ENCODE measurements around the gene CD6.
"Not testable (repeated sequence)": the region's sequence is repeated elsewhere in the genome, so short reads cannot be mapped to it uniquely, and the experiment has no call there.

CD6 gene

DNA sequence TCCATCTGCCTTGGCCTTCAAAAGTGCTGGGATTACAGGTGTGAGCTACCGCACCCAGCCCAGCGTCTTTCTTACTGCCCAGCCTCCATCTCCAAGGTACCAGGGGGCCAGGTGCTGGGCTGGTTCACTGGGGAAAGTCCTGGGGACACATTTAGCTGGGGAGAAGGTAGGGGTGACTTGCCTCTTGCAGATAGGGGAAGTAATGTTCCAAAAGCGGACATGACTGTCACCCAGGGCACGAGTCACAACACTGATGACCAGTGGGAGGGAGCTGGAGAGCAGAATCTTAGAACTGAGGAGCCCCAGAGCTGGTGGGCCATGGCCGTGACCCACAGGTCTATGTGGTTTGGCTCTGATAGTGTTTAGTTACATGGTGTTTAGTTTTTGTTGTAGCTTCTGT is 17.1 kb upstream of the CD6 start:
- no peak for DNase-seq

DNA sequence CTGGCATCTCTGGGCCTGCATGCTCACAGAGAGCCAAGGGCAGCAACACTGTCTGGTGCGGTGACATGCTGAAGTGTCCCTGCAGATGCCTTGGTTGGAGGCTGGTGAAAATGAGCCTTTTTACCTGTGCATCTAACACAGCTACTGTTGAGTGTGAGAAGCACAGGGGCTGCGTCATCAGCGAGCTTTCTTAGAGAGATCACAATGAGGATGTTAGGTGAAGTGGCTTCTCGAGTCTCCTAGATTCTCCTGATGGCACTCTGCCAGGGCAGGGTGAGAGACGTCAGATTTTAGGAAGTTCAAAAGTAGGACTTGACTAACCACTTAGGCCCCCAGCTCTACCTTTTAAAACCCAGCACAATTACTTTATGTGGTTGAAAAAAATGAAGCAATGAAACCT is 15.9 kb upstream of the CD6 start:
- no peak for DNase-seq

DNA sequence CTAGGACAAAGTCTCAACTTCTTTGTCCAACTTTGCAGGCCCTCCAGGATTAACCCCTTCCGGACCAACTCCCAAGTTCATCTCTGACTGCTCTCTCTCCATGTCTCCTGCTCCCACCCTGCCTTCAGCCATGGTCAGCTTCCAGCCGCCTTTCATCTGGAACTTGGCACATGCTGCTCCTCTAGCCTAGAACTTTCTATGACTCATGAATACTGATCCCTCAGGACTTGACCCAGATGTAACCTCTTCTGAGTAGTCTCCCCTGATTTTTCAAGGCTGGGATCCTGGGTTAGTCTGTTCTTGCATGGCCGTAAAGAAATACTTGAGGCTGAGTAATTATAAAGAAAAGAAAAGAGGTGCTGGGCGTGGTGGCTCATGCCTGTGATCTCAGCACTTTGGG is 14.3 kb upstream of the CD6 start:
- DNase-seq, result no peak

DNA sequence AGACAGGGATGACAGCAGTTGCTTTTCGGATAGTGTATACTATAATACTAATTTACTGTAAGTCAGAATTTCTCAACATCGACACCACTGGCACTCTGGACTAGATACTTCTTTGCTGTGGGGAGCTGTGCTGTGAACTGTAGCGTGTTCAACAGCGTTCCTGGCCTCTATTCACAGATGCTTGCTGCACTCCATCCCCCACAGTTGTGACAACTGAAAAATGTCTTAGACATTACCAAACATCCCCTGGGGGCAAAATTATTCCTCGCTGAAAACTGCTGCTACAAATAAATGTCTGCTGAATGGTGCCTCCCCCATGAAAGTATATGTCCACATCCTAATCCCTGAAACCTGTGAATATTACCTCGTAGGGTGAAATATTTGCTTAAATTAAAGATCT is 12.0 kb upstream of the CD6 start:
- DNase-seq, result no peak

DNA sequence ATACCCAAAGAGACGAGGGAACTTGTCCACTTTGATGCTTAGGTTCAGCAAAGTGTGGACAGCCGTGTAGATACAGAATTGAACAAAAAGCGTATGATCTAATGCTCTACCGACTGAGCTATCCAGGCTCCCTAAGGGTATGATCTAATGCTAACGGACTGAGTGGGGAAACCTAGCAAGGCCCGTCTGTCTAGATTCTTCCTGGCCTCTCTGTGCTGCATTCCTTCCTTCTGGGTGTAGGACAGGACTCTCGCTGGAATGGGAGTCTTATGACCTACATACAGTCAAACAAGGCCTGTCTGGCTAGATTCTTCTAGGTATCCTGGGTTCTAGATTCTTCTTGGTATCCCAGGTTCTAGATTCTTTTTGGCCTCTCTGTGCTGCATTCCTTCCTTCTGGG is 11.1 kb upstream of the CD6 start:
- no peak for DNase-seq

DNA sequence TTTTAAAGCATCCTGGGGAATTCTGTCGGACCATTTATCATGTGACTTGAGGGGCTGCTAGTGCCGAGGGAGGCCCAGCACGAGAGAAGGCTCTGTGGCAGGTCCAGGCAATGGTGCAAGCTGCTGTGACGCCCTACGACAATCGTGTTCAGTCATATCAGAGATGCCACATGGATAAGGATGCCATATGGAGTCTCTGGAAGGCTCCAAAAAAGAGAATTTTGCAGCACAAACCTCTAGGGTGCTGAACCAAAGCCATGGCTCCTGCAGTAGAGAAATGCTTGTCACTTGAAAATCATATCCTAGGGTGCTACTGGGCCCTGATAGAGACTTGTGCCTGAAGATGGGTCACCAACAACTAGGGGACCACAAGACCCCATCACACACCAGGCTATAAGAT is 6.7 kb upstream of the CD6 start:
- no peak for DNase-seq

DNA sequence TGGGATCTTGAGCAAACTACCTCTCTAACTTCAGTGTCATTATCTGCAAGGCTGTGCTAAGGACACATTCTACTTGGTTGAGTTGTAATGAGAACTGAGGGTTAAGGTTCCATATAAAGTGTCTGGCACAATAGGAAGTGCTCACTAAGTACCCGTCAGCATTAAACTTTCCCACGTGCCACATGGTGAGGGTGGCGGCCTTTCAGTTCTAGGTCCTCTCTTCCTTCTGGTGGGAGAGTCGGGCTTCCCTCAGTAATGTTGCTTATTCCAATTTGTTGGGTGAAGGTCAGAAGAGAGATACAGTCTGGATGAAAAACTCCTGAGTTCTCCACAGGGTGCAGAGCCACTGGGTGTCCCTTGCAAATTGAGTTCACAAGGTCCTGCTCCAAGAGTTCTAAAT is 4.6 kb upstream of the CD6 start:
- no peak for DNase-seq

DNA sequence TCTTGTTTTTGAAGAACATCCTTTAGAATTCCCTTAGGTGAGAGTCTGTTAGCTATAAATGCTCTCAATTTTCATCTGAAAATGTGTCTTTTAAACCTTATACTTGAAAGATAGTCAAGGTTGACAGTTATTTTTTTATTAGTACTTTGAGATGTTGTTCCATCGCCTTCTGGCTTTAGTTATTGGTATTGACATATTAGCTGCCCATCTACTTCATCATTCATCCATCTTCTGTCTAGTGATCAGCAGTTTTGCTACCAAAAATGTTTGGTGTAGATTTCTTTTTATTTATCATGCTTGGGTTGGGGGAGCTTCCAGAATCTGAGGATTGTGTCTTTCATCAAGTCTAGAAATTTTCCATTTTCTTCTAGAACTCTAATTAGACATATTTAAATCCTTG is 3.3 kb upstream of the CD6 start:
- DNase-seq, result no peak

DNA sequence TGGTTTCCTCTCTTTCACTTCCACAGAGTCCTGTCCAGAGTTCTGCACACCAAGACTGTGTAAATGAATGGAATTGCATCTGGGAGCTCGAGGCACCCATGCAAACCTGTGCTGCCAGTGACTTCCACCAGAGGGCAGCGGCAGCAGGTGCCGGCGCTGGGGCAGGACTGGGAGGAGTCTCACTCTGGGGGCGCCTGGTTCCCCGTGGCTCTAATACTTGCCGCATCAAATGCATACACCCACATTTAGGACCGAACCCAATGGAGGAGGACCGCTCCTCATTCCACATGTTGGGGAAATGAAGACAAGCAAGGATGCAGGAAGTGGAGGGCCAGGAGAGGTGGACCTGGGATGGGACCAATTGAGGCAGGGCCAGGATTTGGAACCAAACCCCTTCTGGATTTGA is 1.1 kb upstream of the CD6 start:
- peak; percentile 84 for DNase-seq

DNA sequence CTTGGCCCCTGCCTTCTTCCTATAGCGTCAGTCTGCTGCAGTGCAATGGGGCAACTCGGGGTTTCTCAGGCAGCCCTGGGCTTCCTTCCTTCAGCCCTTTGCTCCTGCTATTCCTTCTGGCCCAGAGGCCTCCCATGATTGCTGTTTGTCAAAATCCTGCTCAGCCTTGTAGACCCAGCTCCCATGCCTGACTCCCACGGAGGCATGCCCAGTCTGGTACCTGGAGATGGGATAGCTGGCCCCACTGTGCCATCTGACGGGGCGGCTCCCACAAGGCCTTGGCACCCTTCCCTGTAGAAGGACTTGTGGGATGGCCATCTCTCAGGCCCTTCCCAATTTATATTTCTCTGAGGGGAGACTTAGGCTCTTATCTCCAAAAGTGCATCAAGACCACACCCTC is 590 bp upstream of the CD6 start:
- no peak for DNase-seq

DNA sequence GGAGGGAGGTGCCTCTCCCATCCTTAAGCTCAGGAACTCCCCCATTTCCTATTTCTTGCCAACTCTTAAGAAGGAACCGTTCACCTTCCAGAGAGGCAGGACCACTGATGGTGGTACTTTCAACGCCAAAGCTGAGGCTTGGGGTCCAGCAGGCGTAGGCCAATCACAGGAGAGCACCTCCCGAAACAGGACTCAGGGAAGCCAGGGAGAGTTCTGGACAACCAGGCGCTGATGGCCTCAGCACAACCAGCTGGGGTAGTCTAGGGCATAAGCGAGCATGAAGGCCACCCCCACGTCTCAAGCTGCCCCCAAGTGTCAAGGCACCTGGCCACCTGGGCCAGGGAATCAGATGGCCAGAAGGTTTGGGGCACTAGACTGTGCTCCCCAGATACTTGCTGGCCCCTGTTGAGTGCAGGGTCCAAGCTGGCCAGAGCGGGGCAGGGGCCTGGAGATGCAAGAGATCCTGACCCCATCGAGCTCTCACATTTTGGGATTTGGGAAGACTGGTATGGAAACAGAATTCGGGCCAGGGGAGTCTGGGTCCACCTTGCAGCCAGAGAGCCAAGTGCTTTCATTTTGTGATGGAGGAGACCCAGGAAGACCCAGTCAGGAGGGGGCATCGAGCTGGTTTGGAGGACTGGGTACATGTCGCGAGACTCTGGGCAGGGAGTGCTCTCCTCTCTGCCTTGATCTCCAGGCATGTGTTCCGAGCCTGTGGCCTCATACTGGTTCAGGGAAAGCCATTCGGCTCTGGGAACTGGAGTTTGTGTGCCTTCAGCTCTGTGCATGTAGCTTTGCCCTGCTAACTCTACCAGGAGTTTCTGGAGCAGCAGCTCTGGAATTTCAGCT is 926 bp downstream of the CD6 start:
- DNase-seq, result no peak

DNA sequence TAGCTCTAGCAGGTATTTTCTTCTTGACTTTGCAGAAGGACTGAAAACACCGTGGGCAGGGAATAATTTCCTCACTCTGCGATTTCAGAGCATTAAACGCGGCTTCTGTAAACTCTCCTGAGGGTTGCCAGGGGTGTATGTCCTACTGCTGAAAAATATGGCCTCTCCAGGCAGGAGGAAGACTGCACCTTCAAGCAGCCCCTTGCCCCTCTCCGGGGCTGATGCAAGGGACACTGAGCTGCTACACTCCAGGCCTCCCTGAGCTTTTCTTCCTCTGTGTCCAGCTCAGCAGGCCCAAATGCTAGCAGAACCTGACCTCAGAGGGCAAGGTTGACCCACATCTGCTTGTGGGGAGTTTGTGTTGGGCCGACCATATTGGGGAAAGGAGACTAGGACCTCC is 2.2 kb downstream of the CD6 start:
- DNase-seq, result no peak

DNA sequence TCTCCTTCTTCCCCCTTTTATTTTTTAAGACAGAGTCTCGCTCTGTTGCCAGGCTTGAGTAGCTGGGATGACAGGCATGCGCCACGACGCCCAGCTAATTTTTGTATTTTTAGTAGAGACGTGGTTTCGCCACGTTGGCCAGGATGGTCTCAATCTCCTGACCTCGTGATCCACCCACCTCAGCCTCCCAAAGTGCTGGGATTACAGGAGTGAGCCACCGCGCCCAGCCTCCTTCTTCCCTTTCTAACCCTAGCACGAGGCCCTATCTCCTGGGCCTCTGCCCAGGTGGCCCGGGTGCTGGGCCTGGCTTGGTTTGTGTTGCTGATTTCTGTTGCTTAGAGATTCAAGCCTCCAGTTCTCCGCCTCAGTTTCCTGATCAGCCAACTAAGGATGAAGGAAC is 2.8 kb downstream of the CD6 start:
- DNase-seq, result not testable (repeated sequence)

DNA sequence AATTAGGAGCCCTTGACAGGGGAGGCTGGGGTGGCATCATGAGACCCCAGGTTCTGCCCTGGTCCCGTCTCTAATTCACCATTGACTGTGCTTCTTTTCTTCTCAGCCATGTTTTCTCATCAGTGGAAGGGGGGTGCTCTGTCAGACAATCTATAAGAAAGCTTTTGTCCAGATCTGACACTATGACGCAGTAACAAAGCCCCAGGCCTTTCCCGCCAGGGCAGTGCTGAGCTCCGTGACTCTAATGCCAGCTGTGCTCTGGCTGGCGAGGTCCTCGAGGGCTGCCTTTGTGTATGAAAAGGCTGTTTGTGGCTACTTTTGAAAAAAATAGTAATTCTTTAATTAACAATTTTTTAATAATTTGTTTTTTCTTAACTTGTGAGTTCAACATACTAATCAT is 3.2 kb downstream of the CD6 start:
- no peak for DNase-seq

DNA sequence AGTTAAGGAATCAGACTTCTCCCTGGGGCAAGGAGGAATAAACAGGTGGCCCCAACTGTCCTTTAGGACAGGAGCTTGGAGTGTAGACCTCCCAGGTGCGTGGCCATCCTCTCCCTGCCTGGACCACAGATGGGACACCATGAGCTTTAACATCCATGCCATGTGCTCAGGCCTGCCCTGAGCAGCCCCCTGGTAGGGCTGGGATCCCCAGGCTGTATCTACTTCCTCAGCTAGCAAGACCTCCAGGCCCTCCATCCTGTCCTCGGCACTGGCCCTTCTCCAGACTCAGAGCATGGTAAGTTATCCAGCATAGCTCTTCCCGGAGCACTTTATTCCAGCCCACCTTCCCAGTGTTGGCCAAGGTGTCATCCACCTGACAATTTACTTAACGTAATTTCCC is 5.7 kb downstream of the CD6 start:
- DNase-seq, result no peak

DNA sequence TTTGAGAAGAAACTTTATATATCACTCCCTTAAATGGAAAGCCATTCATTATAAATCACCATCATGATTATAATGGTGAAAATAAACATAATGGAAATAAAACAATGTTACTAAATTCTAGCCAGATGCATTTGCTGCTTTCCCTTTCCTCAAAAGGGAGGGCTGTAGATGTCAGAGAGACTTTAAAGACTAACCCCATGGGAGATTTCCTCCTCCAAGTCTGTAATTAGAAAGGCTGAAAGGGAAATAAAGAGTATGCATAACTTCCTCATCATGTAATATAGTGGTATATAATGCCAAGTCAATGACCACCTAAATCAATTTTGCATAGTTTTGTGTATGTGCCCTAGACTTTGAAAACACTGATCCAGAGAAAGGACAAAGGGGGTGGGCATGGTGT is 6.4 kb downstream of the CD6 start:
- DNase-seq, result no peak

DNA sequence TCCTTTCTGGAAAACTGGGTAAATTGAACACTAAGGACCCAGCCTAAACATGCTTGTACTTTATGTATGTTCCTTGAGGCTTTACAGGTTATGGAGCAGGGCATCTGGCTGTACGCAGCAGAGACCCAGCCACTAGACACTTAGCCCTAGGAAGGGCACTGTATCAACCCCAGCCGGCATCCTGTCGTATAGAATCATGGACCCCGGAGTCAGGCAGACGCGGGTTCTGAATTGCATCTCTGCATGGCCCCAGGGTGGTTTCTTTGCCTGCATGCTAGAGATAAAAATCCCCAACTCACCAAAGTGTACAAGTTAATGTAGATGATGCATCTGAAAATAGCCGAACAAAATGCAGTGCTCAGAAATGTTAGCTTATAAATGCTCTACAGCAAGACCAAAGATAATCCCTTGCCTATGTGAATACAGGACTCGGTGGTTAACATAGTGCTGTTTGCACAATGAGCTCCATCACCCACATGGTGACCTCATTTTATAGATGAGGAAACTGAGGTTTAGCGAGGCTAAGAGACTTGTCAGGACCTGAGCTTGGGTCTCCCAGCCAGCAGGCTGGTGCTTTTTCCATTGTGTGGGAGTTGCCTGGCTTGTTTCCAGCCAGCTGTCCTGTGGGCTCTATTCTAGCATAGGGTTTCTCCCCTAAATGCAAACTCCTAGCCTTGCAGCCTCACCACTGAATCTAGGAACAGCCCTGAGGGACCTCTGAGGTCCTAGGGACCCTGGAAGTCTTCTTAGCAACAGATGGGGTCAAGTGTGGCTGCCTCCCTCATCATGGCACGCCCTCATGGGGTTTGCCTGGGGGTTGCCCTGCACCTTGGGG is 7.3 kb downstream of the CD6 start:
- DNase-seq, result no peak

DNA sequence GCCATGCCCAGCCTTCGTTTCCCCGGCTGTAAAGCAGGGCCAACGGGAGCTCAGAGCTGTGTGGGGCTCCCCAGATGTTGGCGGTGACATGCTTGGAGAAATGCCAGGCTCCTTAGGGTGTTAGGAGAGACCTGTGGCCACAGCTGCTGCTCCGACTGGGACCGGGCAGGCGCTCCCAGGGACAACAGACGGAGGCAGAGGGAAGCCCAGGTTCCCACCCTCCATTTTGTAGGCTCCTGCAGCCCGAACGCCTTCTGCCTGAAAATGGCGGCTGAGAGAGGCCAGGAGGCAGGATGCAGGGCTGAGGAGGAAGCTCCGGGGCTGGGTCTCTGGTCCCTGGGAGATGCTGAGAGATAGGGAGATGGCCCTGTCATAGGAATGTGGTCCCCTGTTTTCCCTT is 10.0 kb downstream of the CD6 start:
- DNase-seq, result no peak

DNA sequence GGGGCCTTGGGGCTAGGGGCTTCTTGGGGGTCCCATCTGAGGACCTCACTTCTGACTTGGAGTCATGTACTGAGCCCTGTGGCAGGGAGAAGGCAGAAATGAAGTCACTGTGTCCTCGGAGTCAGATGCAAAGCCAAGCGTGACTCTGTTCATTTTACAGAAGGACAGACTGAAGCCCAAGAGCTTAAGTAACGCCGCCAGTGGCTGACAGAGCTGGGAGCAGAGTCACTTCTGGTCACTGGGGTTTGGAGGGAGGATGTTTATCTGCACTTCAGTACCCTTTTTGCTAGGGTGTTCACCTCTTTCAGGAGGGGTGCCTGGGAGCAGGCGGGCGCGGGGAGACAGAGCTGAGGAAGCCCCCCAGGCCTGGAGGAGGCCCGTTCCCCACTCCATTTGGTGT is 10.7 kb downstream of the CD6 start:
- no peak for DNase-seq

DNA sequence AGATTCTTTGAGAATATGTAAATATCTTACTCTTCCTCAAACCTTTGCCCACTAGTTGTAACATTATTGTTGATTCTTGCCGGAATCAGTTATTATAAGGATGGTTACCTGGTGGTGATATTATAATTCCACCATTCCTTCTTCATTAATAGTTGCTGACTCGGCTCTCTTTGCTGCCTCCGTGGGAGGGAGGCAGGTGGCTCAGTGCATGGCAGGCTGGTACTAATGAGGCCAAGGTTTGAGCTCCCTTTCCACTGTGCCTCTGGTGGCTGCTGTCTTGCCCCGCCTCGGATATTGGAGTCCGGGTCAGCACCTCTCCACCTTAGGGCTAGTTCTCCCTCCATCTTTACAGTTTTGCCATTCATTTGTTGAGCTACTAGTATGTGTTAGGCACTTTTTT is 12.7 kb downstream of the CD6 start:
- no peak for DNase-seq

DNA sequence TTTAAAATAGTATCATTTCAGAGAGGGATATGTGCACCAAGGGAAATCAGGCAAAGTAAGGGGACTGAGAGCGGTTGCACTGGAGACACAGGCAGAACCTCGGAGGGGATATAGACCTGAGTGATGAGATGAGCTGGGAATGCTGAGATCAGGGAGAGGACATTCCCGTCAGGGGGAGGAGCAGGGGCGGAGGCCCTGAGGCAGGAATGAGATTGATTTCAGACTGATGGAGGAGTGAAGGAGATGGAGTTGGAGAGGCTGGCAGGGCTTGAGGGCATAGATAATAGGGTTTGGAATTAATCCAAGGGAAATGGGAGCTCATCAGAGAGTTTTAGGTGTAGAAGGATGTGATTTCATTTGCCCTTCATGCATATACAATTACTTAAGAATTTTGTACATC is 13.2 kb downstream of the CD6 start:
- no peak for DNase-seq

DNA sequence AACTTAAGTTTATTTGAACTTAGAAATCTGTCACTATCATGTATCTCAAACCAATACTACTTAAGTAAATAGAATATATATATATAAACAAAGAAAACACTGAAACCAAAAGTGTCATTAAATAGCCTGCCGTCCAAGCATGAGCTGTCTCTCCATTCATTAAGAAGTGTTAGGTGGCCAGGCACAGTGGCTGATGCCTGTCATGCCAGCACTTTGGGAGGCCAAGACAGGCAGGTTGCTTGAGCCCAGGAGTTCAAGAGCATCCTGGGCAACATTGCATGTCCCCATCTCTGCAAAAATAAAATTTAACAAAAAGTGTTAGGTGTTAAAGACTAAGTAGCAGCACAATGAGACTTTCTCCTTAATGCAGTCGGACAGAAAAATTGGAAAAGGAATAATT is 14.0 kb downstream of the CD6 start:
- DNase-seq, result no peak

DNA sequence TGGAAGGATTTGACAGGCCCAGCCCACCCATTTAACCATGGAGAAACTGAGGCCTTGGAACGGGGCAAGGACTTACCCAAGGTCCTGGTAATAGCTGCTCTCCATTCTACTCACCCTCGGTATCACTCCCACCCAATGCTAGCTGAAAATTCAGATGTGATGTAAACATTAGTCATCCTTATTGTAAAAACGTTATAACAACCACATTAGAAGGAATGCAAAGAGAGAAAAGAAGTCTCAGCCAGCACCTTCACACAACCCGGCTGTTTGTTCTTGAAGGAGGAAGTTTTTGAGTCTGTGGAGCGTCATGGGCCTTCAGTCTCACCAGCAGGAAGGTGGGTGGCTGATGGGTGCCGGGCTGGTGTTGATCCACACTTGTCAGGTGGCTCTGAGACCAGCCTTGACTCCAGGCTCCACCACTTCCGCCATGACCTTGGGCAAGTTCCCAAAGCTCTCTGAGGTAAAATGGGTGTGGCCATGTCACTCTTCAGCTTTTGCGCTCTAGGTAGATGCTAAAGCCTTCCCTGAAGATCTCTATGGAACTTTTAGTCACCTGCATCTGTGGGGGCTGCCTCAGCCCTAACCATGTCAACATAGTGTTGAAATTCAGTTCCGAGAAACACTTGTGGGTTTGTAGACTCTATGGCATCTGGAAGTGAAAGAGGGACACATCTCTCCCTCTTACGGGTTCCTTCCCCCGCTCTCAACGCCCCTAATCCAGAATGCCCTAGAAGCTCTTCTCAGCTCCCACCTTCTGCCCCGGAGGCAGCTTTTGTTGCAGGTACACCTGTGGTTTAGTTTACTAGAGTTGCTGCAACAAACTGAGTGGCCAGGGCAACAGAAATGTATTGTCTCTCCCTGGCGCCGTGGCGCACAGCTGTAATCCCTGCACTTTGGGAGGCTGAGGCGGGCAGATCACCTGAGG is 14.8 kb downstream of the CD6 start:
- peak; percentile 92 for DNase-seq

Data from CD4-positive, alpha-beta T cell treated with Interleukin-12 subunit alpha and Interleukin-12 subunit beta, for 1 hour (primary cell).